ENCODE measurements around the gene FRMD1. TPM values are rescaled to one million over a fixed set of nuclear protein-coding genes. Genes with fewer than 3 reads are reported as not detected.

Gene FRMD1
- total and polyA plus RNA-seq, 10 of the 15 experiments (the other 5 are each of a cell fraction or from before 2014, with no cell fraction given) = not detected

GRCh38 chr6:168022488-168023321, 56.3 kb downstream of the FRMD1 start:
- FAIRE-seq = no peak
- CTCF ChIA-PET = no interaction called here

More at GRCh38 chr6:168022488-168023321, 56.3 kb downstream of the FRMD1 start:
- BruUV-seq (replicated peaks) = no TSS peak
- Histone ChIP-seq H2AFZ (ENCODE audit: control insufficient read depth, low read depth, low read length) (no peak overlapping the region), H3K36me3 (ENCODE audit: control insufficient read depth in 2 of 2, insufficient read depth in 2 of 2, low read length in 1 of 2) (no peaks in the 10 kb centered on the region), H3K79me2 (ENCODE audit: control insufficient read depth, insufficient read depth, low read length) (no peaks in the 10 kb centered on the region), H3K9me3 (replicated peaks; ENCODE audit: control insufficient read depth, insufficient read depth, low read length) (no peaks in the 10 kb centered on the region), H3K4me2 (ENCODE audit: control insufficient read depth, insufficient read depth) (no peak overlapping the region), H3K9ac (ENCODE audit: control insufficient read depth, insufficient read depth, low read length) (no peak overlapping the region), H3K4me1 (ENCODE audit: control insufficient read depth, insufficient read depth, low read length) (no peaks in the 10 kb centered on the region), H3K27ac (ENCODE audit: control insufficient read depth, insufficient read depth) (no peak overlapping the region), H4K20me1 (ENCODE audit: control insufficient read depth, insufficient read depth) (no peaks in the 10 kb centered on the region), H3K4me3 (no peak overlapping the region), H3K27me3 (replicated peaks in 1 of 2; ENCODE audit: control insufficient read depth in 2 of 2, insufficient read depth in 2 of 2, low read length in 1 of 2) (no peaks in the 10 kb centered on the region)
- no peak for DNase-seq (ENCODE audit: low read depth, low spot score)
- ATAC-seq = no peak
- ChIA-PET RAD21 (ENCODE audit: unreplicated experiment) (no interaction called here), POLR2A (no interaction called here), SMC1A (ENCODE audit: uncharacterized antibody, unreplicated experiment) (no interaction called here)
- intact Hi-C loops (cut with micrococcal nuclease; ENCODE audit: unreplicated experiment) = no loop called here
- in situ Hi-C loops (cut with MboI) = no loop called here
- WGBS (ENCODE audit: insufficient coverage, insufficient replicate concordance, low lambda C conversion rate, missing lambda C conversion rate) = 21% methylated on average over 6 of the region's 7 CpGs
- no peak for TF ChIP-seq BCLAF1 (IDR thresholded peaks at IDR 0.05)
- TF ChIP-seq NBN (IDR thresholded peaks at IDR 0.05) = no peak
- TF ChIP-seq DPF2 (IDR thresholded peaks at IDR 0.05) = no peak
- no peak for TF ChIP-seq KLF5 (IDR thresholded peaks at IDR 0.05; ENCODE audit: partially characterized antibody)
- no peak for TF ChIP-seq CBFB (IDR thresholded peaks at IDR 0.05; ENCODE audit: low read depth)
- TF ChIP-seq NFXL1 (IDR thresholded peaks at IDR 0.05; ENCODE audit: borderline replicate concordance) = no peak
- TF ChIP-seq STAT1 (conservative IDR thresholded peaks at IDR 0.05) = no peak
- TF ChIP-seq E4F1 (IDR thresholded peaks at IDR 0.05; ENCODE audit: borderline replicate concordance, partially characterized antibody) = no peak
- no peak for TF ChIP-seq ZNF592 (IDR thresholded peaks at IDR 0.05)
- TF ChIP-seq PRDM15 (CRISPR knock-in tag; IDR thresholded peaks at IDR 0.05) = no peak
